Activated CD4-positive, alpha-beta T cell treated with anti-CD3 and anti-CD28 coated beads, Interleukin-2, amount 50 U/mL, for 48 hours (primary cell): ENCODE data around the gene RTL5.
"Not testable (repeated sequence)": the region's sequence is repeated elsewhere in the genome, so short reads cannot be mapped to it uniquely, and the experiment has no call there.

Experiments used
- DNase-seq, 2 experiments: peaks; one replicate each; pipeline ENCODE4 v3.0.0-alpha.2; 2020

RTL5 gene

DNA sequence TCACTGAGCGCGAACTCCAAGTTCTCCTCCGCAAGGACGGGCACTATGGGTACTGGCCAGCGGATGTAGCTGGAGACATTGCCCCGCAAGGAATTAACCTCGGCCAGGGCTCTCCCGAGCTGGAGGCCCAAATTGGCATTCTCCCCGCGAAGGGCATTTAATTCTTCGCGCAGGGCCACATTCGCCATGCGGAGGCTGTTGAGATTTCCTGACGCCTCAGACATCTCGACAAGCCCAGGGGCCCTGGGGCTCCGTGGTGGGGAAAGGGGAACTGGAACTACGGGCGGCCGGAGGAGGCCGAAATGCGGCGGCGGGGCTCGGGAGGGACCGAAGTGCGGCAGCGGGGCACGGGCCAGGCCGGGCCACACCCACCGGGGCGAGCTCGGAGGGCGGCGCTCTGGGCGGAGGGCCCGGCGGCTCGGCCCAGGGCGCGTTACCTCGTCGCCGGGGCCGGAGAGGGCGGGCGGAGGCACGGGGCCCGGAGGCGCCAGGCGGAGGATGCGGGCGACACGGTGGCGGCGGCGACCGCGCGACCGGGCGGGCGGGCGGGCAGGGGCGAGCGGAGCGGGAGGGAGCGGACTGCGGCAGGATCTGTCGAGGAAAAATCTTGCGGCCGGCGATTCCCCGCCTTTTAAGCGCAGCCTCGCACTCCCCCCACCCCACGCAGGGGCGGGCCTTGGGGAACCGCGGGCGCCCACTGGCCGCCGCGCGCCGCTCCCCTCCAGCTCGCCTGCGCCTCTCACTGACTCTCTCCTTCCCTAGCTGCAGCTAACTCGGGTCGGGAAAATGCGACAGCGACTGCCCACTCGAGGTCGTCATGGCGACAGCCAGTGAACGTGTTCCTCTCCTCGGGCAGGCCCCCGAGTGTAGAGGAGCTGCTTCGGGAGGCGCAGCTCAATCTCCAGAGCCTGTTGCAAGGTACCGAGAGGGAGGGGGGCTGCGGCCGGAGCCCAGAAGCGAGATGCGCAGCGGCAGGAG lies at the start of gene RTL5:
Gene RTL5, minus strand, starts transcription at position 599 of the 978 bp plus-strand sequence.
- peak; percentile 54 to 66 for DNase-seq

DNA sequence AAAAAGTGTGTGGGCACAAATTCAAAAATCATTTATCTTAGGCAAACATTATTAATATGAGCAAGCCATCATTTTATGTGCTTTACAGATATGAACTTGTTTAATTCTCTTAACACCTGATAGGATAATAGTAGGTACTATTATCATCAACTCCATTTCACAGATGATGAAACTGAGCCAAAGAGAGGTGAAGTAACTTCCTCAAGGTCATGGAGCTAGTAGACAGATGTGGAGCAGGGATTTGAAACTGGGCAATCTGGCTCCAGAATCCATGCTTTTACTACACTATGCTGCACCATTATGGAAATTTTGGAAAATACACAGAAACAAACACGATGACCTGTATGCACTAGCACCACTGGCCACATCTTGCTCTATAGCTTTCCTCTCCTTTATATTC lies 48.8 kb upstream of the RTL5 start:
- DNase-seq: no peak

DNA sequence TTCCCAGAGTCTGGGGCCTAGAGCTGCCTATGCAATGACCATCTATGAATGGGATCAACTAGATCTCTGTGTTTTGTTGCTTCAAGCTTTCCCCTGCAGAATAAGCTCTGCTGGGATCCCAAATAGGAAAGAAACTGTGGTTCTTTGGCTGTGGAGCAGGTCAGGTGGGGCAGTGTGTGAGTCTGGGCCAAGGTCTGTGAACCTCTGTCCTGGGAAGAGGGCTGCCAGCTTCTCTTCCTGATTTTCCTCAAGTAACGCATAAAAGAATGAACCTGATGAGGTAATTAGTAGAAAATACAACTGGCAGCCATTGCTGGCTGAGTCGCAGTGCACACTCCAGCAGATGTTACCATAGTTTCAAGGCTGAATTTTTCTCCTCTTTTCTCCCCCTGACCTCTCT lies 45.3 kb upstream of the RTL5 start:
- DNase-seq: no peak

DNA sequence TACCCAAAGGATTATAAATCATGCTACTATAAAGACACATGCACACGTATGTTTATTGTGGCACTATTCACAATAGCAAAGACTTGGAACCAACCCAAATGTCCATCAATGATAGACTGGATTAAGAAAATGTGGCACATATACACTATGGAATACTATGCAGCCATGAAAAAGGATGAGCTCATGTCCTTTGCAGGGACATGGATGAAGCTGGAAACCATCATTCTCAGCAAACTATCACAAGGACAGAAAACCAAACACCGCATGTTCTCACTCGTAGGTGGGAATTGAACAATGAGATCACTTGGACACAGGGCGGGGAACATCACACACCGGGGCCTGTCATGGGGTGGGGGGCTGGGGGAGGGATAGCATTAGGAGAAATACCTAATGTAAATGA lies 44.6 kb upstream of the RTL5 start:
- not testable (repeated sequence) for DNase-seq

DNA sequence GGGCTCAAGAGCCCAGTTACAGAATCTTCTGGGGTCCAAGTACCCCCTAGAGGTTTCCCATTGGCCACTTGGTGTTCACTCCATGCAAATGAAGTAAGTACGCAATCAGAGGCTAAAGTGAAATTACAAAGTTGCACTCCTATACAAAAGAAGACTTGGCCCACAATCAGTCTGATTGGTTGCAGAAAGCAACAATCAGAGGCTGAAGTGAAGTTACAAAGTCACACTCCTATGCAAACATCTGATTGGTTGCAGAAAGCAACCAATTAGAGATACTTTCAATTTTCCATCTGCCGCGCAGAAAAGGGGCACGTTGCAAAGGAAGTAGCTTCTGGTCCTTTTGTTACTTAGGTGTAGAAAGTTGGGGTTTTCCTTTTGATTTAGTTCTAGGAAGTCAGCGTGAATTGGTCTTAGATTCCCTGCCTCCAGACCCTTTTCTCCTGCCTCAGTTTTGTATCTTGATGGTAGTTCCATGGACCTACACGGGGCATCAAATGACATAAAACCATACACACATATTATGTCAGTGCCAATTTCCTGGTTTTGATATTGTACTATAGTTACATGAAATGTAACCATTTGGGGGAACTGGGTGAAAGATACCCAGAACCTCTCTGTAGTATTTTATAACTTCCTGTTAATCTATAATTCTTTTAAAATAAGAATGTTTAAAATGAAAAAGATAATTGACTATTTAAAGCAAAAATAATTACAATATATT lies 37.5 kb upstream of the RTL5 start:
- peak; percentile 14 to 19 for DNase-seq

DNA sequence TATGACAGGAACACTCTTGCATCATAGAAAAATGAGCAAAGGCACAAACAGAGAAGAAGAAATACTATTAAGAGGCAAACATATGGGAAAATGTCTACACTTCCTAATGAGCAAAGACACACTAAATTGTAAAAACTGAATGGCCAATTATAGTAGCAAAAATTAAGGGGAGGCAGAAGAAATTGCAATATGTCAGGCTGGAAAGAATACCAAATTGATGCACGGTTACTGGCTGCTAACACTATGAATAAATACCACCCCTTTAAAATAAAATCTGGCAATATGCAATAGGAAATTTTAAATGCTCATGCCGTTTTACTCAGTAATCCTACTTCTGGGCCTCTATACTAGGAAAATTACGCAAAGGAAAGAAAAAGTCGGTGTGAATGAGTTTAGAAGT lies 33.8 kb upstream of the RTL5 start:
- DNase-seq: no peak

DNA sequence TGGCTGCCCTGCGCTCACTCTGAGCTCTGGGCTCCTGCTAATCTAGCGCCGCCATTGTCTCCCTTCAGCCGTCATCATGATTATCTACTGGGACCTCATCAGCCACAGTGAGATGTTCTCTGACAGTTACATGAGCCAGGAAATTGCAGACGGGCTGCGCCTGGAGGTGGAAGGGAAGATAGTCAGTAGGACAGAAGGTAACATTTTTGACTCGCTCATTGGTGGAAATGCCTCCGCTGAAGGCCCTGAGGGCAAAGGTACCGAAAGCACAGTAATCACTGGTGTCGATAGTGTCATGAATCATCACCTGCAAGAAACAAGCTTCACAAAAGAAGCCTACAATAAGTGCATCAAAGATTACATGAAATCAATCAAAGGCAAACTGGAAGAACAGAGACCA lies 28.1 kb upstream of the RTL5 start:
- no peak for DNase-seq

DNA sequence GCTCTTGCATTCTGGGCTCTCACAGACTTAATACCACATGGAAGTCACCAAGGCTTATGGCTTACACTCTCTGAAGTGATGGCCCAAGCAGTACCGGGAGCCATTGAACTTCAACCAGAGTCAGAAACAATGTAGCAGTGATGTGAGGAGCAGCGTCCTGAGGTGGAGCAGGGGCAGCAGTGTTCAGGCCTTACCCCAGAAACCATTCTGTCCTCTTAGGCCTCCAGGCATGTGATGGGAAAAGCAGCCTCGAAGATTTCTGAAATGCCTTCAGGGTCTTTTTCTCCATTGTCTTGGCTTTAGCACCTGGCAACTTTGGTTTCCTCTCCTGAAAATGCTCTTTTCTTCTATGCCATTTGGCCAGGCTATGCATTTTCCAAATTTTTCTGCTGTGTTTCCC lies 27.1 kb upstream of the RTL5 start:
- DNase-seq: no peak

DNA sequence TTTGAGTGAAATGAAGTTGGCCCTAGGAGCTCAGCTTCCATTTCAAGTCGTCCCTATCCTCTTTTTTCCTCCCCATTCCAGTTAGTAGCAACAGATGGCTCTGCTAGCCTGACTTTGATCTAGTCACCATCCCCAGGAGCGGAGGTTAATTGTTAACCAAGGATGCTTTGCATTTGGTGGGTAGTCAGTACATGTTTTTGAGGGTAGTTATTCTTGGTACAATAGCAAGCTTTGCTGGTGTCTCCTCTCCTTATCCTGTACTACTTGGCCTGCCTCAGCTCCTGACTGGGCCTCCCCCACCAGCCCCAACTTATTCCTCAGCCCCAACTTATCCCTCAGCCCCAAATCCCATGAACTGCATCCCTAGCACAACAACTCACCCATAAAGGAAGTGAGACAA lies 14.8 kb upstream of the RTL5 start:
- DNase-seq: no peak

DNA sequence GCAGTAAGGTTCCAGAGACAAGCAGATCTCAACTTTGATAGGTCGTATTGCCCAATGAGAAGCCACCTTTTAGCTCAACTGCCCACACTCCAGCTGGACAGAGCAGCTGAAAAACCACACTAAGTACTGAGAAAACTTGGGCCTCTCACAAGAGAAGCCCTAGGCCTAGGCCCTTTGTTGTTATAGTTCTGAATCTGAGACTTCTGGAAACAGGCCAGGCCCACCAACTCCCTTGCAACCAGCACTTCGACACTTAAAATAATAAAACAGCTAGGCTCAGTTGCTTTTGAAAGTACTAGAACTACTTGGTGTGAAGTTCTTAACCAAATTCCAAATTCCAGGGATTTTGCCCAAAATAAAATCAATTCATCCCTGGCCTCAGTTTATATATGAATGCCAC lies 13.5 kb upstream of the RTL5 start:
- no peak for DNase-seq

DNA sequence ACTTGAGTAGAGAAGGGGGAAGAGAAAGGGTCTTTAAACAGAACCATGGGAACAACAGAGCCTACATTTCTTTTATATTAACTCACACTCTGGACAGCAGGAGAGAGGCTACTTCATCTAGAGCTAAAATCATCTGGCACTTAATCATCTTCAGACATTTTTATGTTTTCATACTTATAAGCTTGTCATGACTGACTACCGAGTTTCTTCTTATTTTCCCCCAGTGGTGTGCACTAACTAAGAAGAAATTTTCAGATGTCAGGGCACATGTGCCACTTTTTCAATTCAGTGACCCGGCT lies 11.8 kb upstream of the RTL5 start:
- no peak for DNase-seq

DNA sequence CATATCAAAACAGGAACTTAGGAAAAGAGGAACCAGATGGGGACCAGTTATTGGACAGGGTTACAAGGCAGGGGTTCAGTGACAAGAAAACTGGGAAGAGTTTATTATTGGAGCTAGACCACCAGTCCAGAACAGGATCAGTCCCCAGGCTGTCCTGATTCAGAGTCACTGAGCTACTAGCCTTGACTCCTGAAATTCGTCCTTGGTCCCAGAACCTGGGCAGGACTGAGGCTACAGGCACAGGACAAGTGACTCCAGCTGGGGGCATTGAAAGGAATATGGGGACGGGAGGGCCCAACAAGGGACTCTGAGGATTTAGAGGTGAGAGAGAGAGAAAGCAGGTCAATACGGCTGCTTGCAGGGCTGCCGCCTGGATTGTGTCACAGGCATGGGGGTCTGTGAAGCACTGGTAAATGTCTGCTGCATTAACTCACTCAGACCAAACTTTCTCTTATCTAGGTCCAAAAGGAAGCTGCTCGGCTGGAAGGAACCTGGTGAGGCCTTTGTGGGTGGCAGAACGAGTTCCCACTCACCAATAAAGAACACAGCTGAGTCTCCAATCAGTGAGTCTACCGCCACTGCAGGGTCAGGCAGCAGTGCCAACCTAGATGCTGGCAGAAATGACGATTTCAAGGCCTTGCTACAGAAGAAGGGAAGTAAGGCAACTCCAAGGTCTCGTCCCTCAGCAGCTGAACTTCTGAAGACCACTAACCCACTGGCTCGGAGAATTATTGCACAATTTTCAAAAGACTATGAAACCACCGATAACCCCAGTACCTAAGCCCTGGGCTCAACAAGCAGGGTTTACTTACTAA lies 11.3 kb upstream of the RTL5 start:
- no peak for DNase-seq

DNA sequence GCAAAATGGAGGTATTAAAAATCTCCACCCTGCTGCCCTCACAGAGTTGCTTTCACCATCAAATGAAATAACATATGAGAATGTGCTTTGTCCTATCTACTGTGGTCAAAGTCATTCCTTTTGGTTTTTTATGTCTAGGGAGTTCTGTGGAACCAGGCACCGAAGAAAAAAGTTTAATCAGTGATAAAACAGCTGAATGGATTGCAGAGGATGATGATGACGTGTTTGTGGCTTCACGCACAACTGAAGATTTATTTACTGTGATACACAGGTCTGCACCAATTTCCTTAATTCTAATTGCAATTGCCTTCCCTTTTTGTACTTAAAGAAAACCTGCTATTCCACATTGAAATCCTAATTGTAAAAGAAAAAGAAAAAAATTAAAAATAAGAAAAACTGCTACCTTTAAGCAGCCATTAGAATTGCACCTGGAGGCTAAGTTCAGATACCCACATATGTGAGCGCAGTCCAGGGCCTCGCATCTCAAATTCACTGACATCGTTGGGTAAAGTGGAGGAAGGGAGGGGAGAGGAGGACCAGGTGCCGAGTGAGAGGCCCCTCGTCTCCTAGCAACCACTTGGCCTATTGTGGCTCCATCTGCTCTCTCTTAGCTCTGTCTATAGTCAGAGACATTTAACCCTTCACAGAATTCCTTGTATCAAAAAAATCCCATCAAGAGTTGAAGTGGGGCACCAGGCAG lies 10.5 kb upstream of the RTL5 start:
- no peak for DNase-seq

DNA sequence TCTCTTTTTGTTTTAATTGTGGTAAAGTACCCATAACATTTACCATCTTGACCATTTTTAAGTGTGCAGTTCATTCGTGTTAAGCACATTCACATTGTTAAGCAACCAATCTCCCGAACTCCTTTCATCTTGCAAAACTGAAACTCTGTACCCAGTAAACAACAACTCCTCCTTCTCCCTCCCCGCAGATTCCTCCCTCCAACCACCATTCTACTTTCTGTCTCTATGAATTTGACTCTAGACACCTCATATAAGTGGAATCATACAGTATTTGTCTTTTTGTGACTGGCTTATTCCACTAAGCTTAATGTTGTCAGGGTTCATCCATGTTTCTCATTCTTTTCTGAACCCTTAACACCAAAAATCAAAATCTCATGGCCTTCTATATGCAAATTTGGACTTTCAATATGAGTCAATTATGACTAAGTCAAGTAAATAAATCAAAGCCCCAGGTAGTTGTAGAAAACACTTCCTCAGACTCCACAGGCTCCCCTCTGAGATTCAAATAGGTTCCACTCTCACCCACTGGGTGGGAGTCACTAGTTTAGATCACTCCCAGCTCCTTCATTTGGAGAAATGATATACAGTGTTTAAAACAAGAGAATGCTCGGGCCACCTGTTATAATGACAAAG lies 9.8 kb upstream of the RTL5 start:
- DNase-seq: no peak

DNA sequence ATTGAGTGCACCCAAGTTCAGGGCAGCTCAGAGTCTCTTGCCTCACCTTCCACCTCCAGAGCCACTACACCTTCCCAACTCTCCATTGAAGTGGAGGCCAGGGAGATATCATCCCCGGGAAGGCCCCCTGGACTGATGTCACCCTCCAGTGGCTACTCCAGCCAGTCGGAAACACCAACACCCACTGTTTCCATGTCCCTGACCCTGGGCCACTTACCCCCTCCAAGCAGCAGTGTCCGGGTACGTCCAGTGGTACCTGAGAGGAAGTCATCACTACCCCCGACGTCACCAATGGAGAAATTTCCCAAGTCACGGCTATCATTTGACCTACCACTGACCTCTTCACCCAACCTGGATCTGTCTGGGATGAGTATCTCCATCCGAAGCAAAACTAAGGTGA lies 7.8 kb upstream of the RTL5 start:
- DNase-seq: no peak

DNA sequence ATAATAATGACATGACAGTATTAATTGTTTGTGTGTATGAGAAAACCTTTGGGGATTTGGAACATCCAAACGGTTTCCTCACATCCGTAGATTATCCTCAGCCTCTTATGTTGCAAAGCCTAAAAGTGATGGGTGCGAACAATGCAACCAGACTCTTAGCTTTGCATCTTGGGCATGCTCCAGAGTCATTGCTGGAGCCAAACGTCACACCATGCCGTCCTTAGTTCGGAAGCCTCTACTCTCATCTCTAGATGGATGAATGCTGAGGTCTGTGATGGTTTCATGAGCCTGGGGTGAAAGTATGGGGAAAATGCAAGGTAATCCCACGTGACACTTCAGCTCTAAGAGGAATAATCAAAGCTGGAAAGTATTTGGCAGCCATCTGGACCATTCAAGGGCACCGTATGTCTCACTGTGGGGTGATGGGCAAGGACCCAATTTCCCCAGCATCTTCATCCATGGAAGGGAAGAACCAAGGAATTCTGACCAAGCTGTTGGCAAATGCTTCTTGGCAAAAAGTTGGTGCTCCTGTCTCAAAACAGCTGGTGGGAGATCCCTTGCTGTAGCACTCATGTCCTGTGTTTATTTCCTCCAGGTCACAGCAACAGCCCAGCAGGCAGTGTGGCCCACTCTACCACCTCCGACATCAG lies 6.3 kb upstream of the RTL5 start:
- no peak for DNase-seq

DNA sequence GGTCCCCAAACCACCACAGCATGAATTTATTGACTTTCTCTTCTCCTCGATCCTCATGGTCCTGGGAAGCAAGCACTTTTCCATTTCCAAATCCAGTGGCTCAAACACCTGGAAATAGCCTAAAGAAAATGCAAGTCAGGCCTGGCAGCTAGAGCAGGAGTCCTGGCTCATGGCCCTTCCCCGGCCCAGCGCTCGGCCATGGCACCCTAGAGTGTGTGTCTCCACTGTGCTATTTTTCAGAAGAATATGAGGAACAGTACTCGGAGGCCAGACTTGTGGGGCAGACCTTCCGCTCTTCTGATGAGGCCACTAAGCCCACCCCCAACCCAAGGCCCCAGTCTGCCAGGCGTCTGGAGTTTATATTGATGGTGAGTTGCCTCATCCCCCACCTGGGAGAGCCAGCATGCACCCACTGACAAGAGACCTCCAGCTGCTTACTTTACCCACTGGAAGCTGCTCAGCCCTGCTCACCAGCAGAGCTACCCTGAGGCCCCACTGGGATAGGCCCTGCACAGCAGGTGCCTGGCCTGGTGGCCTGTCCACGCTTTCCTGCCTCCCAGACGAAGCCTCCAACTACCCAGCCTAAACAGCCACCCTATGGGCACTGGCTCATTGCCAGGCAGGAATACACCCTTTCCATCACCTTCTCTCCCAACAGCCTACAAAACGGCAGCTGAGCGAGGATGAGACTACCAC lies 2.3 kb upstream of the RTL5 start:
- no peak for DNase-seq

DNA sequence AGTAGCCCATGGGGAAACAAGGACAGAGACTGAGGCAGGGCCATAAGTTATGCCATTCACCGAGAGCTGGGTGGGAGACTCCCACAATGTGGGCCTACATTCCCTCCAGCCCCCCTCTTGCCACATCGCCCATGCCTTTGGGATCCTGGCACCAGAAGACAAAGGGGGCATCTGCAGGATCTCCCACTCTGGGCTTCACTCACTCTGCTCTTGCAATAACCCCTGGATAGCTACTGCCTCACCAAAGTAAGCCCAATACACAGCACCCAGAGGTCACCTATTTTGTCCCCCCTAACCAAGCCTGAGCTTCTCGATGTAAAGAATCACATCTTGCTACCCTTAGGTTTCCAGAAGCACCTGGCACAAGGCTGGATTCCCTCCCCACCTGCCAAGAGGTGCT lies 741 bp upstream of the RTL5 start:
- no peak for DNase-seq

DNA sequence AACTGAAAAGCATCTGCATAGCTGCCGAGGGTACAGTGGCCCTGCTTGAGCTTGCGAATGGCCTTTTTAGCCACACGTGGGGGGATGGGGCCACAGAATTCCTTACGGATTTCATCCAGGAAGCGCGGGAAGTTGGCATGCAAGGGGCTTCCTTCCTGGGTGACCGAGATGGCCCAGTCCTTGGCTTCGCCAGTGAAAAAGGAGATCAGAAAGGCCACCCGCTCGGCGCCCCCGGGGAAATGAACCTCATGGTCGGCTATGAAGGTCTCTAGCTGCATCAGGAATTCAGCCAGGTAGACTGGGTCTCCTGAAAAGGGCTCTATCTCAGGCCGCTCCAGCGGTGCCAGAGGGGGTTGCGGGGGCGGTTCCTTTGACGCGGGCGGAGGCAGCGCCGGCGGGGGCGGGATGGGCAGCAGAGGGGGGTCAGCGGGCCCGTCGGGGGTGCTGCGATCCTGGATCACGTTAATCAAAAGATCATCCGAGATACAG lies 909 bp downstream of the RTL5 start:
- no peak for DNase-seq

DNA sequence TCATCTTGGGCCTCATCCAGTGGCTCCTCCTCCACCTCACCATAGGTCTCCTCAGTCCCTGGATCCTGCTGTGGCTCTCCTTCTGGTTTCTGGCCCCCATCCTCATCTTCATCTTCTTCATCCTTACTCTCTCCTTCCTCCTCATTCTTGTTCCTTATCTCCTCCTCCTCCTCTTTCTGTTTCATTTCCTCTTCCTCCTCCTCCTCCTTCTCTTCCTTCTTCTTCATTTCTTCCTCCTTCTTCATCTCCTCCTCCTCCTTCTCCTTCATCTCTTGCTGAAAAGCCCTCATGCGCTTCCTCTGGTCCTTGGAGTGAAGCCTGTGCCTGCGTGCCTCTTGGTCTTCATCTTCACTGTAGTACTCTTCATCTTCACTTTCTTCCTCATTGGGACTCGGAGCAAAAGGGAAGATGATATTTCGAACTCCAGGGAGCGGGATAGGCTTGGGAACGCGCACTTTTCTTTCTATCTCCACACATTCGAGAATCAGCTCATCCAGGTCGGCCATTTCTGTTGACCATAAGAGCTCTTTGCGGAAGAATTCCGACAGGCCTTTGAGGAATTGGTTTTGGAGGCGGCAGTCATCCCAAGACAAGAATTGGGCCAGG lies 1.5 kb downstream of the RTL5 start:
- no peak for DNase-seq

DNA sequence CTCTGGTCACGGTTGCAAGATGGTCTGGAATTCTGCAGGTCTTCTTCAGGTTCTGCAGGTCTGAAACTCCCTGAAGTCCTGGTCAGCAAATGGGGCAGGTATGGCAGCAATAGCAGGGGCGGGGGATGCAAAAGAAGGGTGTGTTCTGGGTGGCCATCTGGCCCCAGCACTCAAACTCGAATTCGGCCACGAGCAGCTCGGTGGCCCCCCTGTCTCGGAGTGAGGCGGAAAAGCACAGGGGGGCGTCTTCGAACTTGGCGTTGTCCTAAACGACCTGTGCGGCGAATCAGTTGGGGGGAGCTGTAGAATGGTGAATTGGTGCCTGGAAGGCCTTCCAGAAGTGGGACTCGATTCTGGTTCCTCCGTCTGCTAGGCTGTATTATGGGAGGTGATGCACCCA lies 2.1 kb downstream of the RTL5 start:
- DNase-seq: no peak
